NT2/D1 (cell line): ENCODE measurements around the gene ROBO1.

Experiments
- DNase-seq: peaks from one replicate; pipeline ENCODE4 v3.0.0-alpha.2; 2011; ENCODE audit warnings: low read depth, low spot score
- H3K27me3 ChIP-seq: 2 replicates; pipeline ENCODE4 v1.6.0; 2011; ENCODE audit warnings: mild to moderate bottlenecking; ENCODE audit not compliant: insufficient read length, insufficient read depth
- H3K36me3 ChIP-seq: 2 replicates; pipeline ENCODE4 v1.6.1; 2011; ENCODE audit warnings: mild to moderate bottlenecking, low read length, mixed read lengths; ENCODE audit not compliant: insufficient read depth, insufficient read length
- H3K4me1 ChIP-seq: 2 replicates; pipeline ENCODE4 v1.5.1; 2011; ENCODE audit not compliant: insufficient read depth, insufficient read length
- H3K4me3 ChIP-seq: 2 replicates; pipeline ENCODE4 v1.5.1; 2011; ENCODE audit warnings: low read depth; ENCODE audit not compliant: insufficient read length
- H3K9ac ChIP-seq: 2 replicates; pipeline ENCODE4 v1.6.0; 2011; ENCODE audit warnings: low read depth; ENCODE audit not compliant: insufficient read length
- H3K9me3 ChIP-seq: 2 replicates; pipeline ENCODE4 v1.5.1; 2011; ENCODE audit warnings: mild to moderate bottlenecking, low read length; ENCODE audit not compliant: insufficient read depth
- SUZ12 ChIP-seq: IDR thresholded peaks from 2 replicates; pipeline ENCODE4 v1.6.1; 2011; ENCODE audit not compliant: insufficient read length, insufficient read depth; ENCODE audit errors: extremely low read depth
- YY1 ChIP-seq: IDR thresholded peaks from 2 replicates; pipeline ENCODE4 v1.6.1; 2011; ENCODE audit not compliant: insufficient read length, insufficient read depth
- ZNF274 ChIP-seq: IDR thresholded peaks from 2 replicates; pipeline ENCODE4 v1.6.1; 2011; ENCODE audit warnings: mild to moderate bottlenecking, low read depth, low read length

Gene ROBO1

DNA sequence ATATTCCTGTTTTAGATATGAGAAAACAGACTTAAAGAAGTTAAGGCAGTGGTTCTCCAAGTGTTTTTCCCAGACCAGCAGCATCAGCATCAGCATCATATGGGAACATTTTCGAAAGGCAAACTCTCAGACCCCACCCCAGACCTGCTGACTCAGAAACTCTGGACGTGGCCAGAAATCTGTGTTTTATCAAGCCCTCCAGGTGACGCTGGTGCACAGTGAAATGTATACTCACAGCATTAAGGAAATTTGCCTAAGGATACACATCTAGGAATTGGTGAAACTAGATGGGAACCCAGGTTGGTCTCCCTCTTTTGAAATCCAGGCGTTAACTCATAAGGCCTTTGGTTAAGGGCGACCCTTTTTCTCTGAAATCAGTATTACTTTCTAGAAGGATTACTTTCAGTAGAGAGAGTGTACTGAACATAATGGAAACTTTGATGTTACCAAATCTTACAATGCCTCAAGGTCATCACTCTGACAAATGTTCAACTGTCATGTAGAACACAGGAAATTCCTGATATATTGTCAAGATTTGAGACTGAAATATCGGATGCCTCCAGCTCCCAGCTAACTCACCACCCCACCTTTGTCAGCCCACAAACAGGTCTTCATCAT, 910.2 kb downstream of the ROBO1 start:
- Histone ChIP-seq H3K4me1 (no peaks in the 10 kb centered on the region), H3K4me3 (no peak overlapping the region), H3K9me3 (no peaks in the 10 kb centered on the region), H3K36me3 (no peaks in the 10 kb centered on the region), H3K9ac (no peak overlapping the region), H3K27me3 (no peaks in the 10 kb centered on the region)
- no peak for TF ChIP-seq ZNF274
- TF ChIP-seq YY1 = no peak
- no peak for TF ChIP-seq SUZ12
- no peak for DNase-seq

- Histone ChIP-seq H3K27me3 (no peaks in the 10 kb centered on the region), H3K4me1 (no peaks in the 10 kb centered on the region), H3K9me3 (no peaks in the 10 kb centered on the region), H3K9ac (no peak overlapping the region), H3K36me3 (no peaks in the 10 kb centered on the region), H3K4me3 (no peak overlapping the region)
- TF ChIP-seq ZNF274 (no peak), YY1 (no peak), SUZ12 (no peak)
- DNase-seq = no peak
Measured at GRCh38 chr3:78856164-78856563, 911.6 kb downstream of the ROBO1 start.

GRCh38 chr3:78855190-78855589, 912.6 kb downstream of the ROBO1 start:
- H3K27me3 ChIP-seq = no peaks in the 10 kb centered on the region
- H3K4me3 ChIP-seq = no peak overlapping the region
- TF ChIP-seq SUZ12 (no peak), YY1 (no peak), ZNF274 (no peak)
- H3K4me1 ChIP-seq = no peaks in the 10 kb centered on the region
- no peak overlapping the region for H3K9ac ChIP-seq
- no peak for DNase-seq
- H3K36me3 ChIP-seq = no peaks in the 10 kb centered on the region
- H3K9me3 ChIP-seq = no peaks in the 10 kb centered on the region

DNA sequence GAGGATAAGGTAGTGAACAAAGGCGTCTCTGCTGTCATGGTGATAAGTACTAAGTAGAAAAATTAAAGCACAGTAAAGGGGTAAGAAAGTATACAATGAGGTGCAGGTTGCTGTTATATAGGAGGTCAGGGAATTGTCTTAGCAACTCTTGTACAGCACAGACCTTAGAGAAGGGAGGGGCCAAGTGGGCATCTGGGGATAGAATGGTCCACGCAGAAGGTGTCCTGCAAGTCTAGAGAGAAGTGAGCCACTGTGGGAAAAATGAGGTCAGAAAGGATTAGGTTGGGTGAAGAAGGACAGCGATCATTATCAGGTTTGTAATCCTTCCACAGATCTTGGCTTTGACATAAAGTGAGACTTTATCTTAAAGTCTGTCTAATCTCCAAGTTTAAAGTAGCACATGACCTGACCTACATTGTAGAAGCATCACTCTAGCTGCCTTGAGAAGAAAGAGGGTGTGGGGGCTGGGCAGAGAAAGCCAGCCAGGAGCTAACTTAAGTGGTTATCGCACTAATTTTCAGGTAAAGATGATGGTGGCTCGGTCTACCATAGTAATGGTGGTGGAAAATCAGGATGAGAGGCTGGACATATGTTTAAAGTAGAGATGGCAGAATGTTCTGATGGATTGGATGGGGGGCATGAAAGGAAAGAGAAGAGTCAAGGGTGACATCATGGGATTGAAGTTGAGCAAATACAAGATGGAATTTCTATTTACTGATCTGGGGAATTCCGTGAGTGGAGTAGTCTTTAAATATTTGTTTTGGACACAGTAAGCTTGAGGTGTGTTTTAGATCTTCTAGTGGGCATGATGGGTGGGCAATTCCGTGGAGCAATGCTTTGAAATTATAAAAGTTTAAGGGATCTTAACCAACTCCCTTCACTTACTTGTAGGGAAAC, 919.2 kb downstream of the ROBO1 start:
- TF ChIP-seq SUZ12 = no peak
- no peak for TF ChIP-seq ZNF274
- no peak for TF ChIP-seq YY1
- no peak for DNase-seq
- Histone ChIP-seq H3K4me1 (no peaks in the 10 kb centered on the region), H3K27me3 (no peaks in the 10 kb centered on the region), H3K4me3 (no peak overlapping the region), H3K36me3 (no peaks in the 10 kb centered on the region), H3K9ac (no peak overlapping the region), H3K9me3 (no peaks in the 10 kb centered on the region)

- Histone ChIP-seq H3K9me3 (no peaks in the 10 kb centered on the region), H3K9ac (no peak overlapping the region), H3K4me3 (no peak overlapping the region), H3K27me3 (no peaks in the 10 kb centered on the region), H3K4me1 (no peaks in the 10 kb centered on the region), H3K36me3 (no peaks in the 10 kb centered on the region)
- no peak for DNase-seq
- TF ChIP-seq YY1 (no peak), ZNF274 (no peak), SUZ12 (no peak)
Measured at GRCh38 chr3:78847603-78848002, 920.2 kb downstream of the ROBO1 start.

- H3K27me3 ChIP-seq = no peaks in the 10 kb centered on the region
- H3K36me3 ChIP-seq = no peaks in the 10 kb centered on the region
- TF ChIP-seq SUZ12 (no peak), ZNF274 (no peak), YY1 (no peak)
- DNase-seq = no peak
- no peak overlapping the region for H3K4me3 ChIP-seq
- no peaks in the 10 kb centered on the region for H3K4me1 ChIP-seq
- no peaks in the 10 kb centered on the region for H3K9me3 ChIP-seq
- H3K9ac ChIP-seq = no peak overlapping the region
Measured at GRCh38 chr3:78847203-78847602, 920.6 kb downstream of the ROBO1 start.

DNA sequence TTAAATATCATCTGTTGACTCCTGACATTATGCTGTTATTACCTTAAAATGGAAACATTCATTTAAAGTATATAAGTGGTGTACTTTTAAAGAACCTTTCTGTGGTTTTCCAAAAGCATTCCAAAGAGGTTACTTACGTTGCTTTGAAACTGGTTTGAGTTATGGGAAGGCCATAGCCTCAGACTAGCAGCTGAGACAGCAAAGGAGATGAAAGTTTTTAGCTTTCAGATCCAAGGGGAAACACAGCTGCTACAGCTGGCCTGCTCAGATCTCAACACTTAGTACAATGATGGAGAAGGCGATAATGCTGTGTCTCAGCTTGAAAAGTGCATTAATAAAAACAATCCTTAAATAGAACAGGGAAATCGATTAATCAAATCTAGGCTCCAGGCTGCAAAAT, 921.1 kb downstream of the ROBO1 start:
- DNase-seq = no peak
- no peak overlapping the region for H3K9ac ChIP-seq
- H3K4me1 ChIP-seq = no peaks in the 10 kb centered on the region
- no peaks in the 10 kb centered on the region for H3K9me3 ChIP-seq
- no peaks in the 10 kb centered on the region for H3K36me3 ChIP-seq
- H3K27me3 ChIP-seq = no peaks in the 10 kb centered on the region
- H3K4me3 ChIP-seq = no peak overlapping the region
- TF ChIP-seq SUZ12 (no peak), YY1 (no peak), ZNF274 (no peak)
